ENCODE measurements around the gene CYBA.
A peak's percentile ranks its signal among the peaks of the same experiment; 100 is the strongest.

The CYBA gene

GRCh38 chr16:88631384-88631783 is 19.5 kb downstream of the CYBA start:
- TF ChIP-seq CTCF (IDR thresholded peaks at IDR 0.05; ENCODE audit: low read depth, low read length) = no peak
- in situ Hi-C loops (cut with HindIII; ENCODE audit: low sequenced_read_pairs) = no loop called here
- H3K4me3 ChIP-seq (ENCODE audit: low read depth, low read length) = no peak overlapping the region
- no peak for DNase-seq (ENCODE audit: low read depth, low spot score)

GRCh38 chr16:88630941-88631340 is 19.9 kb downstream of the CYBA start:
- in situ Hi-C loops (cut with HindIII; ENCODE audit: low sequenced_read_pairs) = no loop called here
- no peak for TF ChIP-seq CTCF (IDR thresholded peaks at IDR 0.05; ENCODE audit: low read depth, low read length)
- H3K4me3 ChIP-seq (ENCODE audit: low read depth, low read length) = no peak overlapping the region
- DNase-seq (ENCODE audit: low read depth, low spot score) = no peak

GRCh38 chr16:88630433-88630832 is 20.4 kb downstream of the CYBA start:
- no peak for TF ChIP-seq CTCF (IDR thresholded peaks at IDR 0.05; ENCODE audit: low read depth, low read length)
- no peak overlapping the region for H3K4me3 ChIP-seq (ENCODE audit: low read depth, low read length)
- no peak for DNase-seq (ENCODE audit: low read depth, low spot score)
- in situ Hi-C loops (cut with HindIII; ENCODE audit: low sequenced_read_pairs) = no loop called here

GRCh38 chr16:88629835-88630234 is 21.0 kb downstream of the CYBA start:
- no peak for DNase-seq (ENCODE audit: low read depth, low spot score)
- H3K4me3 ChIP-seq (ENCODE audit: low read depth, low read length) = no peak overlapping the region
- in situ Hi-C loops (cut with HindIII; ENCODE audit: low sequenced_read_pairs) = no loop called here
- no peak for TF ChIP-seq CTCF (IDR thresholded peaks at IDR 0.05; ENCODE audit: low read depth, low read length)

- no peak for DNase-seq (ENCODE audit: low read depth, low spot score)
- in situ Hi-C loops (cut with HindIII; ENCODE audit: low sequenced_read_pairs) = no loop called here
- TF ChIP-seq CTCF (IDR thresholded peaks at IDR 0.05; ENCODE audit: low read depth, low read length) = peak; percentile 48
- no peak overlapping the region for H3K4me3 ChIP-seq (ENCODE audit: low read depth, low read length)
Observed at GRCh38 chr16:88628512-88628974, 22.3 kb downstream of the CYBA start.

- TF ChIP-seq CTCF (IDR thresholded peaks at IDR 0.05; ENCODE audit: low read depth, low read length) = no peak
- in situ Hi-C loops (cut with HindIII; ENCODE audit: low sequenced_read_pairs) = no loop called here
- DNase-seq (ENCODE audit: low read depth, low spot score) = no peak
- no peak overlapping the region for H3K4me3 ChIP-seq (ENCODE audit: low read depth, low read length)
Observed at GRCh38 chr16:88627531-88628411, 23.1 kb downstream of the CYBA start.

Data from astrocyte of the spinal cord (primary cell).